Keratinocyte (primary cell): ENCODE results near the gene MAG.

ENCODE experiments used
- CTCF ChIP-seq, 3 experiments: IDR thresholded peaks in 1 of 3; conservative IDR thresholded peaks in 1 of 3; optimal IDR thresholded peaks in 1 of 3; 2 replicates in 2 of 3; 3 replicates in 1 of 3; pipeline versions ENCODE3 to v1.5.1; 2011; ENCODE audit warnings: low read length in 3 of 3, mild to moderate bottlenecking in 3 of 3, moderate library complexity in 2 of 3, control low read depth in 1 of 3, inconsistent platforms in 1 of 3; ENCODE audit not compliant: insufficient read depth in 2 of 3; ENCODE audit errors: extremely low read depth in 1 of 3
- EZH2 ChIP-seq: IDR thresholded peaks from one replicate; pipeline ENCODE4 v1.6.1; 2012; ENCODE audit warnings: inconsistent platforms, mild to moderate bottlenecking, low read length, moderate library complexity

GRCh38 chr19:35314031-35314430, 22.1 kb downstream of the MAG start:
- TF ChIP-seq CTCF (optimal IDR thresholded peaks at IDR 0.05 in 1 of 3, IDR thresholded peaks at IDR 0.05 in 1 of 3, conservative IDR thresholded peaks at IDR 0.05 in 1 of 3; ENCODE audit: extremely low read depth in 1 of 3, insufficient read depth in 2 of 3, low read length in 3 of 3) (no peak), EZH2 (no peak)
